ENCODE data around the gene FXYD3. TPM values are rescaled to one million over a fixed set of nuclear protein-coding genes. Genes with fewer than 3 reads are reported as not detected.

Gene FXYD3
- total RNA-seq, 1 donor from 2014 or later = not detected

GRCh38 chr19:35117799-35118198, 2.2 kb downstream of the FXYD3 start:
- no peak overlapping the region for H3K27ac Mint-ChIP-seq
- H3K27me3 Mint-ChIP-seq (ENCODE audit: insufficient read depth) = peaks cover 10% of the 10 kb centered on the region
- intact Hi-C loops (cut with micrococcal nuclease) = no loop called here
- H3K36me3 Mint-ChIP-seq (ENCODE audit: low read depth) = no peaks in the 10 kb centered on the region
- no peaks in the 10 kb centered on the region for H3K9me3 Mint-ChIP-seq
- no peak overlapping the region for H3K4me3 Mint-ChIP-seq
- DNase-seq (ENCODE audit: low spot score) = no peak
- peaks cover 6% of the 10 kb centered on the region for H3K4me1 Mint-ChIP-seq (ENCODE audit: low read depth)

DNA sequence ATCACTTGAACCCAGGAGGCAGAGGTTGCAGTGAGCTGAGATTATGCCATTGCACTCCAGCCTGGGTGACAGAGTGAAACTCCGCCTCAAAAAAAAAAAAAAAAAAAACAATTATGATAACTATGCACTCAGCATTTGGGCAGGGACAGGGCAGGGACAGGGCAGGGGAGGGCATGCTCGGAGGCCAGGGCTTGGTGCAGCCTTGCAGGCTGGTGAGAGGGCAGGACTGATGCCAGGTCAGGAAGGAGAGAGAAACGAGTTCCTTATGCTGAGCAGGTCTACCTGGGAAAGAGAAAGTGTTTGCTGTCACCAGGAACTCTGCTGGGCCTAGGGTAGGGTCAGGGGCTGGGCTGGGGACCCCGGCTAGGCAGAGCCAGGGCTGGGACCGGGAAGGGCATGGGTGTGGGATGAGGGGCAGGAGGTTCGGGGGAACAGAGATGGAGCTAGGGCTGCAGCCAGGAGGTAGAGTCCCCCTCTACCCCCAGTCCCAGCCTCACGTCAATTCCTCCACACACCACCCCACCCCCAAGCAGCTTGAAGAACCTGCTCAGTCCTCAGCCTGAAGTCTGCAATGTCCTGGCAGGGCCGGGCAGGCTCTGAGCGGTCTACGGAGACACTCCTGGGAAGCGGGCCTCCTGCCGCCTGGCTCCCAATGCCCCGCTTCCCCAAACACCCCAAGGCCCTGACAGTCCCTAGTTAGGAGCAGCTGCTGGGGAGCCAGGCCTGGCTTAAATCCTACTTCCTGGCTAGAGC, 2.8 kb downstream of the FXYD3 start:
- peaks cover 6% of the 10 kb centered on the region for H3K4me1 Mint-ChIP-seq (ENCODE audit: low read depth)
- intact Hi-C loops (cut with micrococcal nuclease) = no loop called here
- peaks cover 10% of the 10 kb centered on the region for H3K27me3 Mint-ChIP-seq (ENCODE audit: insufficient read depth)
- DNase-seq (ENCODE audit: low spot score) = no peak
- no peaks in the 10 kb centered on the region for H3K9me3 Mint-ChIP-seq
- H3K36me3 Mint-ChIP-seq (ENCODE audit: low read depth) = no peaks in the 10 kb centered on the region
- H3K4me3 Mint-ChIP-seq = no peak overlapping the region
- H3K27ac Mint-ChIP-seq = no peak overlapping the region

- intact Hi-C loops (cut with micrococcal nuclease) = no loop called here
- no peak for DNase-seq (ENCODE audit: low spot score)
- no peaks in the 10 kb centered on the region for H3K36me3 Mint-ChIP-seq (ENCODE audit: low read depth)
- no peak overlapping the region for H3K4me3 Mint-ChIP-seq
- H3K4me1 Mint-ChIP-seq (ENCODE audit: low read depth) = peaks cover 10% of the 10 kb centered on the region
- H3K27me3 Mint-ChIP-seq (ENCODE audit: insufficient read depth) = peaks cover 8% of the 10 kb centered on the region
- no peaks in the 10 kb centered on the region for H3K9me3 Mint-ChIP-seq
- no peak overlapping the region for H3K27ac Mint-ChIP-seq
These were observed 3.5 kb downstream of the FXYD3 start for GRCh38 chr19:35119091-35119490.

DNA sequence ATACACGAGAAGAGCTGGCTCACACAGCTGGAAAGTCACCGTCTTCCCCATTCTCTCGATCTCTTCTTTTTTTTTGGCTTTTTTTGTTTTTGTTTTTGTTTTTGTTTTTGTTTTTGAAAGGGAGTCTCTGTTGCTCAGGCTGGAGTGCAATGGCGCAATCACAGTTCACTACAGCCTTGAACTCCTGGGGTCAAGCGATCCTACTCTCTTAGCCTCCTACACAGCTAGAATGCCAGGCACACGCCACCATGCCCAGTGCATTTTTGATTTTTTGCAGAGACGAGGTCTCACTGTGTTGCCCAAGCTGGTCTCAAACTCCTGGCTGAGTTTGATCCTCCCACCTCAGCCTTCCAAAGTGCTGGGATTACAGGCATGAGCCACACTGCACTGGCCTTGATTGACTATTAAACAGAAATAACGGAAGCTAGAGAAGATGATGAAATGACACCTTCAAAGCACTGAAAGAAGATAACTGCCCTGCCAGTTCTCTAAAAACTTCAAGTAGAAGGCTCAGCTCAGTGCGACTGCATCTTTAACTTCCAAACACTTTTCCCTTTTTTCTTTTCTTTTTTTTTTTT, 4.0 kb downstream of the FXYD3 start:
- Mint-ChIP-seq H3K4me1 (ENCODE audit: low read depth) (peaks cover 11% of the 10 kb centered on the region), H3K27me3 (ENCODE audit: insufficient read depth) (peaks cover 5% of the 10 kb centered on the region), H3K36me3 (ENCODE audit: low read depth) (no peaks in the 10 kb centered on the region), H3K9me3 (no peaks in the 10 kb centered on the region), H3K27ac (no peak overlapping the region), H3K4me3 (no peak overlapping the region)
- intact Hi-C loops (cut with micrococcal nuclease) = no loop called here
- no peak for DNase-seq (ENCODE audit: low spot score)

GRCh38 chr19:35120492-35120891, 4.9 kb downstream of the FXYD3 start:
- H3K9me3 Mint-ChIP-seq = no peaks in the 10 kb centered on the region
- no peak overlapping the region for H3K4me3 Mint-ChIP-seq
- H3K27ac Mint-ChIP-seq = no peak overlapping the region
- DNase-seq (ENCODE audit: low spot score) = no peak
- intact Hi-C loops (cut with micrococcal nuclease) = no loop called here
- H3K36me3 Mint-ChIP-seq (ENCODE audit: low read depth) = no peaks in the 10 kb centered on the region
- peaks cover 13% of the 10 kb centered on the region for H3K4me1 Mint-ChIP-seq (ENCODE audit: low read depth)
- peaks cover 5% of the 10 kb centered on the region for H3K27me3 Mint-ChIP-seq (ENCODE audit: insufficient read depth)

GRCh38 chr19:35120898-35121297, 5.3 kb downstream of the FXYD3 start:
- intact Hi-C loops (cut with micrococcal nuclease) = no loop called here
- no peak overlapping the region for H3K4me3 Mint-ChIP-seq
- no peaks in the 10 kb centered on the region for H3K9me3 Mint-ChIP-seq
- no peak for DNase-seq (ENCODE audit: low spot score)
- no peak overlapping the region for H3K27ac Mint-ChIP-seq
- no peaks in the 10 kb centered on the region for H3K36me3 Mint-ChIP-seq (ENCODE audit: low read depth)
- peaks cover 13% of the 10 kb centered on the region for H3K4me1 Mint-ChIP-seq (ENCODE audit: low read depth)
- H3K27me3 Mint-ChIP-seq (ENCODE audit: insufficient read depth) = peaks cover 5% of the 10 kb centered on the region

GRCh38 chr19:35122687-35123551, 7.3 kb downstream of the FXYD3 start:
- no peaks in the 10 kb centered on the region for H3K36me3 Mint-ChIP-seq (ENCODE audit: low read depth)
- intact Hi-C loops (cut with micrococcal nuclease) = no loop called here
- H3K4me1 Mint-ChIP-seq (ENCODE audit: low read depth) = peaks cover 13% of the 10 kb centered on the region
- H3K9me3 Mint-ChIP-seq = no peaks in the 10 kb centered on the region
- H3K27ac Mint-ChIP-seq = no peak overlapping the region
- peaks cover 5% of the 10 kb centered on the region for H3K27me3 Mint-ChIP-seq (ENCODE audit: insufficient read depth)
- H3K4me3 Mint-ChIP-seq = no peak overlapping the region
- no peak for DNase-seq (ENCODE audit: low spot score)

GRCh38 chr19:35123573-35123972, 8.0 kb downstream of the FXYD3 start:
- Mint-ChIP-seq H3K4me1 (ENCODE audit: low read depth) (peaks cover 13% of the 10 kb centered on the region), H3K27ac (no peak overlapping the region), H3K9me3 (no peaks in the 10 kb centered on the region), H3K4me3 (no peak overlapping the region), H3K27me3 (ENCODE audit: insufficient read depth) (peaks cover 5% of the 10 kb centered on the region), H3K36me3 (ENCODE audit: low read depth) (no peaks in the 10 kb centered on the region)
- no peak for DNase-seq (ENCODE audit: low spot score)
- intact Hi-C loops (cut with micrococcal nuclease) = no loop called here

GRCh38 chr19:35124098-35125060, 8.8 kb downstream of the FXYD3 start:
- peak; percentile 86 for DNase-seq (ENCODE audit: low spot score)
- H3K4me1 Mint-ChIP-seq (ENCODE audit: low read depth) = peaks cover 13% of the 10 kb centered on the region
- H3K27me3 Mint-ChIP-seq (ENCODE audit: insufficient read depth) = peaks cover 5% of the 10 kb centered on the region
- no peaks in the 10 kb centered on the region for H3K9me3 Mint-ChIP-seq
- no peaks in the 10 kb centered on the region for H3K36me3 Mint-ChIP-seq (ENCODE audit: low read depth)
- peak overlapping the region; percentile 36 for H3K27ac Mint-ChIP-seq
- peak overlapping the region; percentile 81 for H3K4me3 Mint-ChIP-seq
- intact Hi-C loops (cut with micrococcal nuclease) = loop anchor here (1.0 kb wide), 1 partner anchor 17 kb away; no protein-coding TSS in a partner anchor

DNA sequence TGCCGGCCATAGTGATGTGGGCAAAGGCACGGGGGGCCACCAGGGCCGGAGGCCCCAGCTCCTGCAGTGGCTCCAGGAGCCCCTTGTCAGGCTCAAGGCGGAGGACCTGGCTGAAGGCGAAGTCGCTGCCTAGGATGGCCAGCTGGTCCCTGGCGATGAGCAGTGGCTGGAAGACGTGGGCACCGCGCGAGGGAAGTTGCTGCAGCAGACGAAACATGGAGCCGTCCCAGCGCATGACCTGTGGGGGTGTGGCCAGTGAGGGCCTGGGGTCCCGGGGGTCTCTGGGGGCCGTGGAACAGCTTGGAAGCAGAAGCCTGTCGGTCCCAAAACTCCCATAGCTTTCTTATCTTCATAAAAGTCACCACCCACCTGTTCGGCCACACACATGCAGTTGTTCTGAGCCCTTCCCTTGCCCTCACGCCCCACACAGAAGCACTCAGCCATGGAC, 9.7 kb downstream of the FXYD3 start:
- no peak for DNase-seq (ENCODE audit: low spot score)
- Mint-ChIP-seq H3K27ac (no peak overlapping the region), H3K4me1 (ENCODE audit: low read depth) (peaks cover 13% of the 10 kb centered on the region), H3K4me3 (peak overlapping the region; percentile 17), H3K27me3 (ENCODE audit: insufficient read depth) (peaks cover 3% of the 10 kb centered on the region), H3K36me3 (ENCODE audit: low read depth) (no peaks in the 10 kb centered on the region), H3K9me3 (no peaks in the 10 kb centered on the region)
- intact Hi-C loops (cut with micrococcal nuclease) = no loop called here

DNA sequence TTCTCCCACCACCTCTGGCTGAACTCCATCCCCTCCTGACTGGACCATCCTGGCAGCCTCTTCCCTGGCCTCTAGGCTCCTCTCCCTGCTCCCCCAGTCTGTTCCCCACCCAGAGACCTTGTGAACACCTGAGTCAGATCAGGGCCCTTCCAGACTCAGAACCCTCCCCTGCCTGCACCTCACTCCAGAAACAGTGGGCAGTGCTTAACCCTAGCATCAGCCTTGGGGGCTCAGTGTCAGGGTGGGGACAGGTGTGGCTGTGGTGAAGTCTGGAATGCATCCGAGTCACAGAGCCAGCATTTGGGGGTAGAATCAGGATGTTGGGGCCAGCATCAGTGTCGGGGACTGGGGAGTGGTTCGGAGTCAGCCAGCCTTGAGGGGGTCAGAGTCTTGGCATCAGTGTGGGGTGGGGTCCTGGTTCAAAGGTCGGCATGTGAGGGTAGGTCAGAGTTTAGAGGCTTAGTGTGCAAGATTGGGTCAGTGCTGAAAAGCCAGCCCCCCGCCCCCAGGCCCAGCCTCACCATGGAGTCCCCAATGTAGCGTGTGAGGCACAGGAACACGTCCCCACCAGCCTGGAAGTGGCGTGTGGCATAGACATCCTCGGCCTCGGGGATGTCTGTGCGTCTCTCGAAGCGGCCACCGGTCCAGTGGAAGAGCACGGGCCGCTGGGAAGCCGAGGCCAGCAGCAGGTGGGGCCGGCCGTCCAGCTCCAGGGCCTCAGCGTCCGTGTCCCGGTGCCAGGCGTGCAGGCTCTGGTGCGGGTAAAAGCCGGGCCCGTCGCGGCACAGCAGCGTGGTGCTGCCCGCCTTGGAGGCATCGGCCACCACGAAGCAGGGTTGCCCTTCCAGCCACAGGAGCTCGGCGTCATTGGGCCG, 10.4 kb downstream of the FXYD3 start:
- Mint-ChIP-seq H3K9me3 (no peaks in the 10 kb centered on the region), H3K27ac (no peak overlapping the region), H3K4me1 (ENCODE audit: low read depth) (peaks cover 13% of the 10 kb centered on the region), H3K4me3 (peak overlapping the region; percentile 17), H3K36me3 (ENCODE audit: low read depth) (no peaks in the 10 kb centered on the region), H3K27me3 (ENCODE audit: insufficient read depth) (peaks cover 3% of the 10 kb centered on the region)
- intact Hi-C loops (cut with micrococcal nuclease) = no loop called here
- no peak for DNase-seq (ENCODE audit: low spot score)
